WTC11 (cell line): ENCODE data around the gene CYP27C1. TPM values are rescaled to one million over a fixed set of nuclear protein-coding genes. Genes with fewer than 3 reads are reported as not detected.

ENCODE experiments used
- ATAC-seq: fragments of 200-7000 bp; cut with Tn5 transposase; 2 replicates; pipeline ENCODE4 v1.10.0; 2021; ENCODE audit warnings: mild to moderate bottlenecking, moderate library complexity
- CTCF ChIA-PET: fragments of 300-600 bp; sonication (Branson Sonifier 250); formaldehyde crosslinking; loops from one replicate; lab custom pipeline; 2021; ENCODE audit warnings: antibody characterized with exemption; lab: Charles Lee
- POLR2A ChIA-PET: fragments of 350-600 bp; sonication (Branson Sonifier 250); formaldehyde crosslinking; loops from one replicate; lab custom pipeline; 2021; ENCODE audit warnings: antibody characterized with exemption; lab: Charles Lee
- DNase-seq: peaks from one replicate; pipeline ENCODE4 v3.0.0; 2021; ENCODE audit warnings: low spot score
- H3K27ac Mint-ChIP-seq: 2 replicates; pipeline ENCODE4 v1.8.0; 2021; ENCODE audit warnings: mixed read lengths
- H3K27me3 Mint-ChIP-seq: 2 replicates; pipeline ENCODE4 v1.8.0; 2021; ENCODE audit warnings: low read depth, mild to moderate bottlenecking, moderate library complexity, mixed read lengths
- H3K36me3 Mint-ChIP-seq: 2 replicates; pipeline ENCODE4 v1.8.0; 2021; ENCODE audit warnings: mixed read lengths
- H3K4me1 Mint-ChIP-seq: 2 replicates; pipeline ENCODE4 v1.8.0; 2022; ENCODE audit warnings: mixed read lengths
- H3K4me3 Mint-ChIP-seq: 2 replicates; pipeline ENCODE4 v1.8.0; 2021; ENCODE audit warnings: mild to moderate bottlenecking, moderate library complexity, mixed read lengths
- H3K9me3 Mint-ChIP-seq: 2 replicates; pipeline ENCODE4 v1.8.0; 2021; ENCODE audit warnings: mixed read lengths
- ARID4B ChIP-seq: sonication (generic); formaldehyde crosslinking; IDR thresholded peaks from 2 replicates; pipeline ENCODE4 v1.8.0; 2023; ENCODE audit warnings: missing genetic modification reagents, mild to moderate bottlenecking, borderline replicate concordance
- ATF1 ChIP-seq: sonication (generic); formaldehyde crosslinking; IDR thresholded peaks from 2 replicates; pipeline ENCODE4 v1.8.1; 2023; ENCODE audit warnings: mild to moderate bottlenecking, moderate library complexity, missing genetic modification reagents
- ATF3 ChIP-seq: sonication (generic); formaldehyde crosslinking; conservative IDR thresholded peaks from 2 replicates; pipeline ENCODE4 v1.8.1; 2022; ENCODE audit warnings: mild to moderate bottlenecking, missing genetic modification reagents
- CBFB ChIP-seq: sonication (generic); formaldehyde crosslinking; IDR thresholded peaks from 2 replicates; pipeline ENCODE4 v1.8.1; 2022; ENCODE audit warnings: mild to moderate bottlenecking, low read depth, missing genetic modification reagents
- E2F5 ChIP-seq: sonication (generic); formaldehyde crosslinking; IDR thresholded peaks from 2 replicates; pipeline ENCODE4 v1.8.1; 2022; ENCODE audit warnings: mild to moderate bottlenecking, moderate library complexity, missing genetic modification reagents
- ESRRA ChIP-seq: sonication (generic); formaldehyde crosslinking; IDR thresholded peaks from 2 replicates; pipeline ENCODE4 v1.8.1; 2022; ENCODE audit warnings: mild to moderate bottlenecking, missing genetic modification reagents, borderline replicate concordance
- HMGA2 ChIP-seq: fragments of 250-450 bp; sonication (Bioruptor Pico); IDR thresholded peaks from 2 replicates; pipeline ENCODE4 v1.4.0; 2021; ENCODE audit warnings: mild to moderate bottlenecking, moderate library complexity
- NR2C2 ChIP-seq: sonication (generic); formaldehyde crosslinking; IDR thresholded peaks from 2 replicates; pipeline ENCODE4 v1.8.0; 2022; ENCODE audit warnings: mild to moderate bottlenecking, missing genetic modification reagents
- OVOL2 ChIP-seq: fragments of 250-450 bp; sonication (Bioruptor Pico); IDR thresholded peaks from 2 replicates; pipeline ENCODE4 v1.9.0; 2021; ENCODE audit warnings: mild to moderate bottlenecking, borderline replicate concordance
- PREB ChIP-seq: sonication (generic); formaldehyde crosslinking; IDR thresholded peaks from 2 replicates; pipeline ENCODE4 v1.8.1; 2022; ENCODE audit warnings: mild to moderate bottlenecking, missing genetic modification reagents, moderate library complexity, borderline replicate concordance
- PRRX2 ChIP-seq: fragments of 250-450 bp; sonication (Bioruptor Pico); IDR thresholded peaks from 2 replicates; pipeline ENCODE4 v1.8.0; 2021; ENCODE audit warnings: mild to moderate bottlenecking
- SMAD3 ChIP-seq: sonication (generic); formaldehyde crosslinking; IDR thresholded peaks from 2 replicates; pipeline ENCODE4 v1.8.0; 2022; ENCODE audit warnings: missing genetic modification reagents, mild to moderate bottlenecking, borderline replicate concordance
- TEAD4 ChIP-seq: sonication (generic); formaldehyde crosslinking; IDR thresholded peaks from 2 replicates; pipeline ENCODE4 v1.8.0; 2022; ENCODE audit warnings: mild to moderate bottlenecking, missing genetic modification reagents
- USF2 ChIP-seq: sonication (generic); formaldehyde crosslinking; IDR thresholded peaks from 2 replicates; pipeline ENCODE4 v1.8.1; 2023; ENCODE audit warnings: mild to moderate bottlenecking, missing genetic modification reagents, moderate library complexity
- ZBTB21 ChIP-seq: sonication (generic); formaldehyde crosslinking; IDR thresholded peaks from 2 replicates; pipeline ENCODE4 v1.8.1; 2023; ENCODE audit warnings: mild to moderate bottlenecking, missing genetic modification reagents, borderline replicate concordance
- ZNF121 ChIP-seq: sonication (generic); formaldehyde crosslinking; IDR thresholded peaks from 2 replicates; pipeline ENCODE4 v1.8.0; 2023; ENCODE audit warnings: missing genetic modification reagents
- ZNF219 ChIP-seq: sonication (generic); formaldehyde crosslinking; IDR thresholded peaks from 2 replicates; pipeline ENCODE4 v1.8.0; 2023; ENCODE audit warnings: missing genetic modification reagents, mild to moderate bottlenecking, borderline replicate concordance
- ZNF416 ChIP-seq: fragments of 250-450 bp; sonication (Bioruptor Pico); IDR thresholded peaks from 2 replicates; pipeline ENCODE4 v1.9.0; 2021; ENCODE audit warnings: mild to moderate bottlenecking, inconsistent platforms
- total RNA-seq: library from RNA; stranded (reverse); gene quantifications from 3 replicates; pipeline ENCODE4 v1.2.3, GENCODE V29; 2021

The CYP27C1 gene
- total RNA-seq, 1 experiment from 2014 or later: 2.4 TPM

- Mint-ChIP-seq H3K27ac (no peak overlapping the region), H3K4me3 (no peak overlapping the region), H3K4me1 (peaks cover 30% of the 10 kb centered on the region), H3K27me3 (no peaks in the 10 kb centered on the region; the same call in 1 of the 2 replicates), H3K9me3 (peaks cover 5% of the 10 kb centered on the region; the same call in 1 of the 2 replicates), H3K36me3 (no peaks in the 10 kb centered on the region)
- ChIA-PET CTCF (interaction anchor here (0.6 to 1.3 kb wide), 8 partner anchors 18 to 452 kb away, joined by 3 to 8 read pairs (median 3); no protein-coding TSS in a partner anchor), POLR2A (interaction anchor here (0.7 kb wide), 1 partner anchor 34 kb away, joined by 4 read pairs; no protein-coding TSS in a partner anchor)
- TF ChIP-seq SMAD3 (peak; percentile 32; the same call in 1 of the 2 replicates), NR2C2 (CRISPR knock-in tag) (no peak), HMGA2 (no peak), ATF1 (CRISPR knock-in tag) (no peak)
- ATAC-seq (peak; percentile 46), DNase-seq (no peak)
These were observed 18.6 kb downstream of the CYP27C1 start for GRCh38 chr2:127201452-127201851.

- Mint-ChIP-seq H3K9me3 (peaks cover 8% of the 10 kb centered on the region; the same call in 1 of the 2 replicates), H3K36me3 (no peaks in the 10 kb centered on the region), H3K27me3 (no peaks in the 10 kb centered on the region), H3K4me1 (peaks cover 29% of the 10 kb centered on the region), H3K27ac (no peak overlapping the region)
- DNase-seq: no peak
- ATAC-seq: no peak
- CTCF ChIA-PET: interaction anchor here (0.5 to 1.3 kb wide), 5 partner anchors 18 to 279 kb away, joined by 3 to 8 read pairs (median 3); no protein-coding TSS in a partner anchor
- TF ChIP-seq OVOL2 (CRISPR knock-in tag): no peak
- TF ChIP-seq ZBTB21: no peak
- no peak for TF ChIP-seq CBFB (CRISPR knock-in tag)
- TF ChIP-seq ARID4B (CRISPR knock-in tag): no peak
- no peak for TF ChIP-seq ESRRA (CRISPR knock-in tag)
- TF ChIP-seq USF2 (CRISPR knock-in tag): no peak
- TF ChIP-seq ZNF219: no peak
- TF ChIP-seq PRRX2 (CRISPR knock-in tag): no peak
- no peak for TF ChIP-seq ZNF416 (CRISPR knock-in tag)
- TF ChIP-seq, all 79 proteins: peak for 0
- H3K4me3 Mint-ChIP-seq: no peak overlapping the region
- POLR2A ChIA-PET: no interaction called here
These were observed 19.1 kb downstream of the CYP27C1 start for GRCh38 chr2:127200962-127201361.

GRCh38 chr2:127199223-127199622 is 20.9 kb downstream of the CYP27C1 start:
- H3K27ac Mint-ChIP-seq: no peak overlapping the region
- no peaks in the 10 kb centered on the region for H3K27me3 Mint-ChIP-seq
- peaks cover 8% of the 10 kb centered on the region; the same call in 1 of the 2 replicates for H3K9me3 Mint-ChIP-seq
- no peak overlapping the region for H3K4me3 Mint-ChIP-seq
- TF ChIP-seq TEAD4 (CRISPR knock-in tag) (no peak), ARID4B (CRISPR knock-in tag) (no peak), PREB (no peak), E2F5 (CRISPR knock-in tag) (no peak), ATF3 (CRISPR knock-in tag) (no peak), ZNF121 (CRISPR knock-in tag) (no peak)
- TF ChIP-seq, all 79 proteins: peak for 0
- CTCF ChIA-PET: no interaction called here
- peaks cover 26% of the 10 kb centered on the region for H3K4me1 Mint-ChIP-seq
- H3K36me3 Mint-ChIP-seq: 0 out of 2 replicates have a peak, but pooled peaks cover 3% of the 10 kb centered on the region
- DNase-seq (no peak), ATAC-seq (no peak)
- POLR2A ChIA-PET: no interaction called here
